NK-92 (cell line): ENCODE measurements around the gene CNPY4.
A peak's percentile ranks its signal among the peaks of the same experiment; 100 is the strongest.

ENCODE experiments used
- DNase-seq: peaks from one replicate; lab custom pipeline; 2025; ENCODE audit not compliant: unreplicated experiment; lab: John Stamatoyannopoulos, UW

Gene CNPY4

DNA sequence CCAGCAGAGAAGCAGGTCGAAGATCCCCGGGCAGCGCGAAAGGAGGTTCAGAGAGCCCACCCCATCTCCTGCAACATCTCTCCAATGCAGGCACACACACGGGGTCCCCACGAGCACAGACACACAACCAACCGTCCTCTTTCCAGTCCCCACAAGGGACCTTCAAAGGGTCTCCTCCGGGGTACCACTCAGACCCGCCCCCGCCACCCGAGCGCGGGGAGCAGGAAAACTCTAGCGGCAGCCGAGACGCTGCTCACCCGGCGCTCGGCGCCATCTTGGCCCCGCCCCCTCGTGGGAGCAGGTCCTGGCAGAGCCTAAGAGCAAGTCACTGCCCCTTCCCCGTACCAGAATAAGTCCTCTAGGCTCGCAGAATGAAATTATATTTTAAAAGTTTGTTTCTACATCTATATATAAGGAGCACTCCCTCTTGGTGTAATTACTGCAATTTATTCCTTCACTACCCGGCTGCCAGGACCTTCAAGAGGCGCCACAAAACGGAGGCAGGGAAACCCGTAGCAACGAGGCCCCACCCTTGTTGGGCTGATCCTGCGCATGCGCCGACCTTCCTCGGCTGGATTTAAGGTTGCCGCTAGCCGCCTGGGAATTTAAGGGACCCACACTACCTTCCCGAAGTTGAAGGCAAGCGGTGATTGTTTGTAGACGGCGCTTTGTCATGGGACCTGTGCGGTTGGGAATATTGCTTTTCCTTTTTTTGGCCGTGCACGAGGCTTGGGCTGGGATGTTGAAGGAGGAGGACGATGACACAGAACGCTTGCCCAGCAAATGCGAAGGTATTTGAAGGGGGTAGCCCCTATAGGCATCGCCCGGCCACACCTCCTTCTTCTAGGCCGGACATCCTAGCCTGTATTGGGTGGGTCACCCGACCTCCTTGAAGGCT, at the start of gene CNPY4, which contains the start of gene TAF6:
CNPY4 (plus strand) TSS at position 563 of the 898 bp plus-strand sequence; CDS start at position 674, 111 bp downstream.
TAF6 (minus strand) TSS at position 287 of the 898 bp plus-strand sequence. CDS start 5,149 bp downstream, outside the sequence.
- peak; percentile 66 for DNase-seq

DNA sequence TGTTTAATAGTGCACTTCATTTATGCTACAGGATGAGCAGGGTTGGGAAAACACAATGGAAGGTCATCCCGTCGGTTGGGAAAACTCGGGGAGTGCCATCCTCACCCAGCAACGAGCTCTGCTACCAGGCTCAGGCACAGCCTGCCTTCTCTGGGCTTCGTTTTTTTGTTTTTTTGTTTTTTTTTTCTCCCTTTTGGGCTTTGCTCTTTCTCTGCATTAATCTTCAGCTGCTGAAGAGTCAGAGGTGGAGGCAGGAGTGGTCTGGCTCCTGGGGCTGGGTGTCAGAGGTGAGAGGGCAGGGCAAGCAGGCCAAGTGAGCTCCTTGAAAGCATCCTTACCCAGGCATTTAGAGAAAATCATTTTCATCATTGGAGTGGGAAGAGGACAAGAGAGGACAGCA, 49.4 kb upstream of the CNPY4 start:
- no peak for DNase-seq

- no peak for DNase-seq
These were observed 48.3 kb upstream of the CNPY4 start for GRCh38 chr7:100071018-100071723.

- DNase-seq, result no peak
These were observed 47.0 kb upstream of the CNPY4 start for GRCh38 chr7:100072462-100072861.

DNA sequence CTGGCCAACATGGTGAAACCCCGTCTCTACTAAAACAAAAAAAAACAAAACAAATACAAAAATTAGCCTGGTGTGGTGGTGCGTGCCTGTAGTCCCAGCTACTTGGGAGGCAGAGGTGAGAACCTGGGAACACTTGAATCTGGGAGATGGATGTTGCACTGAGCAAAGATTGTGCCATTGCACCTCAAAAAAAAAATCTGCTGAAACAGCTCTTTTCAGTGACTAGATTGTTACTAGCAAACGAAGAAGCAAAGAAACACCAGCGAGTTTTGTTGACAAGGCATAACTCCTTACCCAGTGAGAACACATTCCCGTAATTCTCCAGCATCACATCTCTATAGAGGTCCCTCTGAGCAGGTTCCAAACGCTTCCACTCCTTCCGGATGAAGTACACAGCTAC, 44.6 kb upstream of the CNPY4 start:
- DNase-seq, result no peak

DNA sequence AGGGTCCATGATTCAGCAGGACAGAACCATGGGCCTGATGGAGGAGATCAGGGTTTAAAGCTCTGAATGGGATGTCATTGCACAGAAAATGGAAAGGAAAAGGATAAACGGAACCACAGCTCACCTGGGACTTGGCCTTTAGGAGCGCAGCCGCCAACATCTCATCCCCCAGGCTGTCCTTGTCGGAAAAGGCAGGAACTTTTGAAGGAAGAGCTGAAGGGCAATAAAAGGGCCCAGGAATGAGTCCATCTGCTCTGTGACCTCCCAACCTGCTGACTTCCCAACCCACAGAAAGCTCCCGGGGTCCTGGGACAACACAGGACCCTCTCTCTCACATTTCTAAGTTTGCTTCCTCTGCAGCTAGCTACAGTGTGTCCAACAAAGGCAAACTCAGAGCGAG, 44.0 kb upstream of the CNPY4 start:
- DNase-seq, result no peak

DNA sequence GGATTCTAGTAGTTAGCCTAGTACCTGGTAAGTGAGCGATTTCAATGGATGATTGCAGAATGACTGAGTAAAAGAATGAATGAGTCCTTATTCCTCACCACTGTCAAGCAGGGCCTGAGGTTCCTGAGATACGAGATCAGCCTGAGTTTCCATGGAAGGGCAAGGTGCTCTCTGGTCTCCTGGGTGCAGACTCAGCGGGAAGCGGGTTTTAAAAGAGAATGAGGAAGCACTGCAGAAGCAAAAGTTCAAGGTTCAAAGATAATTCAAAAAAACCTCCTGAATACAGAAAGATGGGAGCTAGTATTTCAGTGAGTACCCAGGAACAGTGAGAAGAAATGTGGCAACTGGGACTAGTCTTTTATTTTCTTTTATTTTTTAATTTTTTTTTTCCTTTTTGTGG, 42.2 kb upstream of the CNPY4 start:
- no peak for DNase-seq

DNA sequence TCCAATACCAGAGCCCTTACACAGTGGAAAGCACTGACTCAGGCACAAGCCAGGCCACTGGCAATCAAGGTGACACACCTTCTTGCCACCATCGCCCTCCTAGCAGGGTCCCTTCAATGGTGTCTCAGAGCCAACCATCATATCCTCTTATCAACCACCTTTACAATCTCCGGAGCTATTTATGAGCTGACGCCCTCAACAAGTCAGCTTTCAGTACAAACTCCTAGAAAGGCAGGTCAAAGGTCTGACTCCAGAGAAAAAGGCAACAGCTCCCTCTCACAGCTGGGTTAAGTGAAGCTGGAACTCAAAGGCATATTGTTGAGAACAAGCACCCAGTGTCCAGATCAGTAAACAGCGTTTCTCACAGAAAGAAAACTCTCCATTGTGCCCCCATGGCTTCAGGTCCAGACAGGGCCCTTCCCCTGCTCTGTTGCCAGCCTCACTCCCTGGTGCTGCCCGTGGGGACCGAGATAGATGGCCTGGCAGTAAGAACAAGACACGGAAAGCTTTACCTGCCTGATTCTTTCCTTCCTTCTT, 40.3 kb upstream of the CNPY4 start:
- DNase-seq, result no peak

DNA sequence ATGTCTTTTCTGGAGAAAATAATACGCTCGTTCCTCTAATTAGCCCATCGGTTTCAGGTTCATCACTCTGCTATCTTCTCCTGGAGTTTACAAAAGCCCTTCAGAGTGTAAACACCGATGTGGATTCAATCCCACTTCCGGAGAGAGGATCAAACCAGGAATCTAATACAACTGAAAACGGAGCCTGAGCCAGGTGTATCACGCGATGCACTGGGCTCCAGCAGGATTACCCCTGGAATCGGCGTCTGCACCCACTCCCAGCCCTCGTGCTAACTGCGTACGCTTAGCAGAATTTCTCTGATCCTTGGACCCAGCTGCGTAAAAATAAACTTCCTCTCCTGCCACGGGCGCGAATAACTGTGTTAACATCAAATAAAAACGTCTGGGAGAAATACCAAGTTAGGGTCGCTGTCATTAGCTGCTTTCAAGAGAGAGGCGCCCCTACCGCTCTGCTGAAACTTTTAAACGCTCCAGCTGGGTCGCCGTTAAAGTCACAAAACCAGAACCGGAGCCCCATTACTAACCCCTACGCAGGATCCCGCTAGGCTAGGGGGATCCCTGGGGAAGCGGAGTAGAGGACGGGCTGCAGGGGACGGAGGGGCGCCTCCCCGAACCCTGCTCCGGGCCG, 38.4 kb upstream of the CNPY4 start:
- DNase-seq, result no peak

- DNase-seq, result peak; percentile 93
These were observed 37.8 kb upstream of the CNPY4 start, which contains the start of gene ZNF3 for GRCh38 chr7:100081535-100082102. Gene ZNF3 (minus strand): TSS chr7:100081723. CDS start chr7:100077357, 4,366 bp downstream.

GRCh38 chr7:100082978-100083377, 36.5 kb upstream of the CNPY4 start:
- DNase-seq, result no peak

GRCh38 chr7:100085515-100085914, 33.9 kb upstream of the CNPY4 start:
- DNase-seq, result no peak

DNA sequence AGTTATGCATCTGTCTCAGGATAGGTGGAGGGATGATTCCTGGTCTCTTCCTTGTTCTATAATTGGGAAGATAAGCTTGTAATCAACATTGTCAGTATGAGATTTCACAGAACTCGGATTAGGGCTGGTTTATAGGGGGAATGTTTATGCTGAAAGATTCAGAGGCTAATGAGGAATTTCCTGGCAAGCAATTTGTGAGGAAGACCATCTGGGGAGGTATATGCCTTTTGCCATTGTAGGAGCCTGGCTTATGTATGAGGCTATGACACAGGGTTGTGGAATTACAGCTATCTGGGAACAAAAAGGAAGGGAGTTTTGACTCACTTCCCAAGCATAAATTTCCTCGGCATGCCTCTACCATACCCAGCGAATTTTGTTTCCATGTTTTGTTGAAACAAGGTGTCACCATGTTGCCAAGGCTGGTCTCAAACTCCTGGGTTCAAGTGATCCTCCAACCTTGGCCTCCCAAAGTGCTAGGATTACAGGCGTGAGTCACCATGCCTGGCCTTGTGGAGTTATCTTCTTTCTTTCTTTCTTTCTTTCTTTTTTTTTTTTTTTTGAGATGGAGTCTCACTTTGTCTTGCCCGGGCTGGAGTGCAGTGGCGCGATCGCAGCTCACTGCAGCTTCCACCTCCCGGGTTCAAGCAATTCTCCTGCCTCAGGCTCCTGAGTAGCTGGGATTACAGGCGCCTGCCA, 32.2 kb upstream of the CNPY4 start:
- no peak for DNase-seq

DNA sequence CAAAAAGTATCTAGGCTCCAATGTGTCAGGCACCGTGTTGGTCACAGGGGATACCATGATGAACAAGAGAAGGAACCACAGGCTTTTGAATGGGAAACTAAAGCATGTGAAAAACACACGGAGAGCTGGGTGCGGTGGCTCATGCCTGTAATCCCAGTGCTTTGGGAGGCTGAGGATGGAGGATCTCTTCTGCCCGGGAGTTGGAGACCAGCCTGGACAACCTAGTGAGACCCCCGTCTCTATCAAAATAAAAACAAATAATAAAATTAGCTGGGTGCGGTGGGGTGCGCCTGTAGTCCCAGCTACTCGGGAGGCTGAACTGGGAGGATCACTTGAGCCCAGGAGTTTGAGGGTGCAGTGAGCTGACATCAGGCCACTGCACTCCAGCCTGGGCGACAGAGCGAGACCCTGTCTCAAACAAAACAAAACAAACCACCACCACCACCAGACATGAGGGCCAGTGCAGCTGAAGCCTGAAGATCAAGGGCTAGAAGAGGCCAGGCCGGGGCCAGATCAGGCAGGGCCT, 31.3 kb upstream of the CNPY4 start:
- no peak for DNase-seq

DNA sequence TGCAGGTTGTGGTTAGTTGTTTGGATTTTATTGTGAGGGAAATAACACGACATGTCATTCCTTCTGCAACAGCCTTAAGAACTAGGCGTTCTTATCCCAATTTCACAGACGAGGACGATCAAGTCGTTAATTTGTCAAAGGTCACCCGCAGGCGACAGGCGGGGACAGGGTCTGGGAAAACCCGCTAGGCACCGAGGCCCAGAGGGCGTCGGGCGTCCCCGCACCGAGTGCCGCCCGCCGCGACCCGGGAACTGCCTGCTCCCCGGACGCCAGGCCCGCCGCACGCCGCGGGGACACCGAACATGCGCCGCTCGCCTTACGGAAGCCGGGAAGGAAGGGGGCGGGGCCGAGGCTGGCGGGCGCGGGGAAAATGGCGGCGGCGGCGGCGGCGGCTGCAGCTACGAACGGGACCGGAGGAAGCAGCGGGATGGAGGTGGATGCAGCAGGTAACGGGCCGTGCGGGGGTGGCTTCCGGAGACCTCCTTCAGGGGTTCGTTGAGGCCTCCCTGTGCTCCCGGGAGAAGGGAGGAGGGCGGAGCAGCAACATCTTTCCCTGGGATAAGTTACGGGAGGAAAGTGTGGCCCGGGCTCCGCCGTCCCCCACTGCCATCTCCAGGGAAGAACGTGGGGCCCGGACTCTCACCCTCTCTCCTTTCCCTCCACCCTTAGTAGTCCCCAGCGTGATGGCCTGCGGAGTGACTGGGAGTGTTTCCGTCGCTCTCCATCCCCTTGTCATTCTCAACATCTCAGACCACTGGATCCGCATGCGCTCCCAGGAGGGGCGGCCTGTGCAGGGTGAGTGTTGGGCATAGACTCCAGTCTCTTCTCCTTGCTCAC, 30.6 kb upstream of the CNPY4 start, which contains the start of gene COPS6:
COPS6 (plus strand) TSS at position 349 of the 837 bp plus-strand sequence; CDS start at position 371, 22 bp downstream.
- no peak for DNase-seq

GRCh38 chr7:100089458-100090196, 29.8 kb upstream of the CNPY4 start:
- DNase-seq, result no peak

GRCh38 chr7:100090527-100091410, 28.7 kb upstream of the CNPY4 start:
- DNase-seq, result no peak
